DOHH2 (cell line): ENCODE data around the gene IFT122.
"Not testable (repeated sequence)": the region's sequence is repeated elsewhere in the genome, so short reads cannot be mapped to it uniquely, and the experiment has no call there.

Experiments used
- CTCF ChIP-seq: fragments of 200-600 bp; sonication (generic); IDR thresholded peaks from one replicate; pipeline ENCODE4 v1.5.1; 2014; ENCODE audit warnings: antibody characterized with exemption, mild to moderate bottlenecking, low read depth, low read length; ENCODE audit not compliant: poor library complexity, severe bottlenecking
- EZH2phosphoT487 ChIP-seq: fragments of 200-600 bp; sonication (generic); IDR thresholded peaks from 2 replicates; pipeline ENCODE4 v1.6.1; 2017; ENCODE audit warnings: borderline replicate concordance, mild to moderate bottlenecking, antibody characterized with exemption, low read length, moderate library complexity, mixed read lengths

- TF ChIP-seq CTCF, EZH2phosphoT487: not testable (repeated sequence)
Measured at GRCh38 chr3:129413238-129413637, 26.8 kb upstream of the IFT122 start.
